DMS153 (cell line): ENCODE measurements around the gene ATP6V1G2.
"Not testable (repeated sequence)": the region's sequence is repeated elsewhere in the genome, so short reads cannot be mapped to it uniquely, and the experiment has no call there.

ENCODE experiments used
- DNase-seq: peaks from one replicate; lab custom pipeline; 2025; lab: John Stamatoyannopoulos, UW

Gene ATP6V1G2

DNA sequence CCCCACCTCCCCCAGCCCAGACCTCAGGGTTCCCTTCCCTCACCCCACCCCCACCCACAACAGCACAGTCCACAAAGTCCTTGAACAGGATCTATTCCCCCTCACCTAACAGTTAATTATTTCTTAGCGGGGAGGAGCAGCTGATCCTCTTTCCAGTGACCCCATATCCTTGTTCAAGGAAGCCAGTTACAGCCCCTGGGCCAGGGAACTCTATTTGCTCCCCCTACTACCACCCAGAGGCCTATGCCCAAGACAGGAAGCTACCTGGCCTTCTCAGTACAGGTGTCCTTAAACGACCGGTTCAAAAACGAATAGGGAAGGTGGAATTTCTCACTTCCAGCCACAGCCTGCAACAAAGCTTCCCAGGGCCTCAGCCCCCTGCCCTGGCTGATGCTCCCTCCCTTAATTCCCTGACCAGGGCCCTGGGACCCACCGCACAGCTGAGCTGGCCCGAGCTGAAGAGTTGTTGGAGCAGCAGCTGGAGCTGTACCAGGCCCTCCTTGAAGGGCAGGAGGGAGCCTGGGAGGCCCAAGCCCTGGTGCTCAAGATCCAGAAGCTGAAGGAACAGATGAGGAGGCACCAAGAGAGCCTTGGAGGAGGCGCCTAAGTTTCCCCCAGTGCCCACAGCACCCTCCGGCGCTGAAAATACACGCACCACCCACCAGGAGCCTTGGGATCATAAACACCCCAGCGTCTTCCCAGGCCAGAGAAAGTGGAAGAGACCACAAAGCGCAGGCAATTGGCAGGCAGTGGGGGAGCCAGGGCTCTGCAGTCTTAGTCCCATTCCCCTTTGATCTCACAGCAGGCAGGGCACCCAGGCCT, 16.9 kb downstream of the ATP6V1G2 start:
- DNase-seq = no peak

DNA sequence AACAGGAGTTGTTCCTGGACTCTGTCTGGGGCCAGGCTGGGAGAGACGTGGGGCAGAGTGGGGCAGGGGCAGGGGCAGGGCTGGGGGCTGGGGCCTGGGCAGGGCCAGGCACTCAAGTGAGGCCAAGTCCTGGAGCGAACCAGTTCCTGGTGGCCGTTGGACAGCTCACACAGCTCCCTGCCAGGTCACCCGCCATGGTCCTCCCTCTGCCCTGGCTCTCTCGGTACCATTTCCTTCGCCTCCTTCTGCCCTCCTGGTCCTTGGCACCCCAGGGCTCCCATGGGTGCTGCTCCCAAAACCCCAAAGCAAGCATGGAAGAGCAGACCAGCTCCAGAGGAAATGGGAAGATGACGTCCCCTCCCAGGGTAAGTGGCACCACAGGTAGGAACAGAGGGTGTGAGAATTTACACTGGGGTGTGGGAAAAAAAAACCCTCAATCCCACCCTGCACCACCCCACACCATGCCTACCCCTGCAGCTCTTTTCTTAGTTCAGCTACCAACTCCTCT, 17.5 kb downstream of the ATP6V1G2 start, which contains the start of gene MCCD1:
Gene MCCD1 (plus strand): TSS at position 142 of the 508 bp plus-strand sequence. CDS start 53 bp downstream, at position 195.
- no peak for DNase-seq

DNA sequence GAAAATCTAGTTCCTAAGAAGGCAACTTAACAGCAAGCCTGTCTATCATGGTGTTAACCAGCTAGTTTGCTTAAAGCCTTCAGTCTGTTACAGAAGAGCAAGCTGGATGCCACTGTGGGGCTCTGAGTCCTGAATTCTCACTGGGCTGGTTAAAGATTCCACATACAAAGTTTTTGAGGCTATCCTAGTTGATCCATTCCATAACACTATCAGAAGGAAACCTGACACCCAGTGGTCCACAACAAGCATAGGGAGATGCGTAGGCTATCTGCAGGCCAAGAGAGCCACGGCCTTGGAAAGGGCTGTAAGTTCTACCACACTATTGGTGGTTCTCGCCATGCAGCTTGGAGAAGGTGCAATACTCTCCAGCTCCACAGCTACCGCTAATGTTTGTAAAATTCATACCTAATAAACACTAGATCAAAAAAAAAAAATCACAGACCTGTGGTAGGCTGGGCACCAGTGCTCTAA, 18.1 kb downstream of the ATP6V1G2 start:
- DNase-seq = no peak

GRCh38 chr6:31525932-31526591, 20.3 kb downstream of the ATP6V1G2 start:
- no peak for DNase-seq

- DNase-seq = no peak
Measured at GRCh38 chr6:31525553-31525931, 20.9 kb downstream of the ATP6V1G2 start.

GRCh38 chr6:31521835-31522234, 24.6 kb downstream of the ATP6V1G2 start:
- no peak for DNase-seq

GRCh38 chr6:31513456-31514165, 32.8 kb downstream of the ATP6V1G2 start:
- DNase-seq = no peak

GRCh38 chr6:31510007-31510406, 36.4 kb downstream of the ATP6V1G2 start:
- DNase-seq = no peak

DNA sequence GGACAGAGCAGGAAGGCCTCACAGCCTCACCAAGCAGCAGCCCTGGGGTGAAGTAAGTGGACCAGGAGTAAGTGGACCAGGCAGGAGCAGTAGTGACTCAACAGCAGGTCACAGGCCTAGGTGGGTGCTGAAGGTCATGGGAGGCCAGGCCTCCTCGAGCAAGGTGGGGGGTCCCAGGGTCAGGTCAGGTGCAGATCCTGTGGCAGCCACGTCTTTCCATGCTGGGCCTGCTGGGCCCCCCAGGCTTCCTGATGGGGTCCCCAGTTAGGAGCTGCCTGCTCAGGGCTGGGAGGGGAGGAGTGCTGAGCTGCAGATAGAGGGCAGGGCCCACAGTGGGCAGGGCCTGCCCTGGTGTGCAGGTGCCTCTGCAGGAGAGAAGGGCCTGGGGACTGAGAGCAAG, 37.4 kb downstream of the ATP6V1G2 start:
- DNase-seq = not testable (repeated sequence)

- DNase-seq = no peak
Measured at GRCh38 chr6:31502586-31502985, 43.8 kb downstream of the ATP6V1G2 start.

- DNase-seq = not testable (repeated sequence)
Measured at GRCh38 chr6:31499648-31500047, 46.8 kb downstream of the ATP6V1G2 start.

- no peak for DNase-seq
Measured at GRCh38 chr6:31498748-31499147, 47.7 kb downstream of the ATP6V1G2 start.

DNA sequence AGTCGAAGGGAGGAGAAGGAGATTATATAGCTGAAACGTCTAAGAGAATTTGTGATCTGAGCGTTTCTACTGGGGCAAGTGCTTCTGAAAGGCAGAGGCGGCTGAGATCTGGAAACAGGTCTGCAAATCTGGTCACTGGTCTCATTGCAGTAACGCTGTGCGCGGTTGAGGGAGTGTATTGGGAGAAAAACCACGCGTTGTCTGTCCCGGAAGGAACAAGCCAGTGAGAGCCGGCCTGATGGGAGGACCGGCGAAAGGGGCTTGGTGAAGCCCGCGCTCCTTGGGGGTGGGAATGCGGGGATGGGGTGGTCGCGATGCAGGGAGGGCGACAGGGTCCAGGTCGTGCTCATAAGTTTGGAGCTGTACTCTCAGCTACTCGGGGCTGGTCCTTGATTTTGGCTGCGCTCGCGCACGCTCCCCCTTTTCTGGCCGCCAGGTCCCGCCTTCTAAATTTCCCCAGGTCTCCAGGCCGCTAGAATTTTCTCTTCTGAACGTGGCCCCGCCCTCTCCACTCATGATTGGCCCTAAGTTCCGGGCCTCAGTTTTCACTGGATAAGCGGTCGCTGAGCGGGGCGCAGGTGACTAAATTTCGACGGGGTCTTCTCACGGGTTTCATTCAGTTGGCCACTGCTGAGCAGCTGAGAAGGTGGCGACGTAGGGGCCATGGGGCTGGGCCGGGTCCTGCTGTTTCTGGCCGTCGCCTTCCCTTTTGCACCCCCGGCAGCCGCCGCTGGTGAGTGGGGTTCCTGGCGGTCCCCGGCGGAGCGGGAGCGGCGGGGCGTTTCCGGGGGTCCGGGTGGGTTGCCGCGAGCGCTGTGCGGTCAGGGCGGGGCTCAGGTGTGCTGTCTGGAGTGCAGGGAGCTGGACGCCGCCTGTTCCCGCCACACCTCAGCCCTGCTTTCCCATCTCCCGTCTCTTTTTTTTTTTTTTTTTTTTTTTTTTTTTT, 48.6 kb downstream of the ATP6V1G2 start, which contains the start of gene MICB:
Gene MICB (plus strand): TSS at position 615 of the 946 bp plus-strand sequence. CDS start 49 bp downstream, at position 664.
- peak; percentile 58 for DNase-seq

- not testable (repeated sequence) for DNase-seq
Measured at GRCh38 chr6:31496826-31497225, 49.6 kb downstream of the ATP6V1G2 start.

DNA sequence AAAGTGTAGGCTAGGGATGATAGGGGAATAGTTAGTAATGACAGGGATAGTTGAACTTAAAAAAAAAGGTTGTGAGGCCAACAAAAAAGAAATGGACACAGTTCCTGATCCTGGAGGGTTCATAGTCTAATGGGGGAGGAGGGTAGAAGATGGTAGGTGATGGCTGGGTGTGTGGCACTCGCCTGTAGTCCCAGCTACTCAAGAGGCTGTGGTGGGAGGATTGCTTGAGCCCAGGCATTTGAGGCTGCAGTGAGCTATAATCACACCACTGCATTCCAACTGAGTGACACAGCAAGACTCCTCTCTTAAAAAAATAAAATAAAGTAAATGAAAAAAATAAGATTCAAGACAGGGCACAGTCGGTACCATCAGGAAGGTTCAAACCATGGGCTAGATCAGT, 50.8 kb downstream of the ATP6V1G2 start:
- no peak for DNase-seq
